Transverse colon (tissue), 4 donors: Measurements from ENCODE around the gene ZNF654.

ENCODE experiments used
- EP300 ChIP-seq: sonication (generic); formaldehyde crosslinking; IDR thresholded peaks from one replicate; pipeline ENCODE4 v1.6.1; 2017; ENCODE audit warnings: antibody characterized with exemption, low read depth
- POLR2A ChIP-seq: fragments of 450-650 bp; IDR thresholded peaks from one replicate; pipeline ENCODE4 v1.6.1; 2016; ENCODE audit warnings: antibody characterized with exemption, mild to moderate bottlenecking, moderate library complexity
- POLR2AphosphoS5 ChIP-seq, 3 donors: sonication (generic); formaldehyde crosslinking; IDR thresholded peaks; one replicate each; pipeline ENCODE4 v1.6.1; 2016; ENCODE audit warnings: antibody characterized with exemption in 3 of 3
- TF ChIP-seq, protein P1 (sequence below), 5 experiments: fragments of 200-600 bp in 3 of 5; fragments of 450-650 bp in 2 of 5; sonication (generic) in 3 of 5; IDR thresholded peaks; 1 replicate in 2 of 5; 2 replicates in 3 of 5; pipeline ENCODE4 v1.5.1; 2016 to 2017; ENCODE audit warnings: antibody characterized with exemption in 5 of 5, inconsistent platforms in 3 of 5, mild to moderate bottlenecking in 2 of 5, moderate library complexity in 1 of 5

DNA sequence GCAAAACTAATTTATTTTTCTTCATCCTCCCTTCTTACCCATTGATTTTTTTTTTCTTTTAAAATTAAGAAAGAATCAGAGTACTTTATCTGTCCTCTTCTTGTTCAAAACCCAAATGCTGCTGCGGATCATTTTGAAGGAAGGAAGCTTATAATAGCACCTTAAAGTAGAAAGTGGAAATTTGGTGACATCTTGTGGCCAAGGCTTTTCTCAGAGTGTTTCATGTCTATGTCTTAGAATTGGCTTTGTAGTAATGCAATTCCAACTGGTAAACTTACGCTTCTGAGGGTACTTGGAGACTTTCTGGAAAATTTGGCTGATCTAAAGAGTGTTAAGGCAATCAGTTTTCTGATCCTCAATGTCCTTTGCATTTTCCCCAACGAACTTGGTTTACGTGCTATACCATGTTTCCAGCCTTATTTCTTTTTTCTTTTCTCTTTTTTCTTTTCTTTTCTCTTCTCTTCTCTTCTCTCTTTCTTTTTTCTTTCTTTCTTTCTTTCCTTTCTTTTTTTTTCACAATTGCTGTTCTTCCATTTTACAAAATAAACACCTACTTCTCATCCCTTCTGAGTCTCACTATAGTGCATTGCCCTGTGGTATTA is 121.4 kb downstream of the ZNF654 start:
- TF ChIP-seq, protein P1, sequence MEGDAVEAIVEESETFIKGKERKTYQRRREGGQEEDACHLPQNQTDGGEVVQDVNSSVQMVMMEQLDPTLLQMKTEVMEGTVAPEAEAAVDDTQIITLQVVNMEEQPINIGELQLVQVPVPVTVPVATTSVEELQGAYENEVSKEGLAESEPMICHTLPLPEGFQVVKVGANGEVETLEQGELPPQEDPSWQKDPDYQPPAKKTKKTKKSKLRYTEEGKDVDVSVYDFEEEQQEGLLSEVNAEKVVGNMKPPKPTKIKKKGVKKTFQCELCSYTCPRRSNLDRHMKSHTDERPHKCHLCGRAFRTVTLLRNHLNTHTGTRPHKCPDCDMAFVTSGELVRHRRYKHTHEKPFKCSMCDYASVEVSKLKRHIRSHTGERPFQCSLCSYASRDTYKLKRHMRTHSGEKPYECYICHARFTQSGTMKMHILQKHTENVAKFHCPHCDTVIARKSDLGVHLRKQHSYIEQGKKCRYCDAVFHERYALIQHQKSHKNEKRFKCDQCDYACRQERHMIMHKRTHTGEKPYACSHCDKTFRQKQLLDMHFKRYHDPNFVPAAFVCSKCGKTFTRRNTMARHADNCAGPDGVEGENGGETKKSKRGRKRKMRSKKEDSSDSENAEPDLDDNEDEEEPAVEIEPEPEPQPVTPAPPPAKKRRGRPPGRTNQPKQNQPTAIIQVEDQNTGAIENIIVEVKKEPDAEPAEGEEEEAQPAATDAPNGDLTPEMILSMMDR (IDR thresholded peaks at IDR 0.05), result no peak
- no peak for TF ChIP-seq POLR2AphosphoS5 (IDR thresholded peaks at IDR 0.05)
- TF ChIP-seq POLR2A, result no peak
- TF ChIP-seq EP300, result no peak
